AG04450 (cell line): Measurements from ENCODE around the gene COL19A1. TPM values are rescaled to one million over a fixed set of nuclear protein-coding genes. Genes with fewer than 3 reads are reported as not detected.

Experiments used
- CTCF ChIA-PET: fragments of 300-600, 350-600 bp; formaldehyde crosslinking; extraction: SDS; loops from one replicate; lab custom pipeline; 2022; ENCODE audit warnings: antibody characterized with exemption, inconsistent platforms; lab: Charles Lee
- POLR2A ChIA-PET: fragments of 350-600 bp; formaldehyde crosslinking; extraction: SDS; loops from one replicate; lab custom pipeline; 2021; ENCODE audit warnings: antibody characterized with exemption, inconsistent platforms; lab: Yijun Ruan, JAX
- DNase-seq: peaks from one replicate; pipeline ENCODE4 v3.0.0-alpha.2; 2011; ENCODE audit warnings: low read depth, low spot score
- H3K27ac ChIP-seq: one replicate; pipeline ENCODE4 v1.5.1; 2012; ENCODE audit warnings: low read depth, low read length, control low read depth
- H3K27me3 ChIP-seq: one replicate; pipeline ENCODE4 v1.6.0; 2012; ENCODE audit warnings: low read length; ENCODE audit not compliant: control insufficient read depth, insufficient read depth
- H3K4me3 ChIP-seq: 2 replicates; pipeline ENCODE4 v1.5.1; 2011; ENCODE audit warnings: mild to moderate bottlenecking, low read depth, low read length, control low read depth
- H3K9me3 ChIP-seq: 2 replicates; pipeline ENCODE4 v1.5.1; 2012; ENCODE audit warnings: low read length; ENCODE audit not compliant: control insufficient read depth, insufficient read depth
- CTCF ChIP-seq: IDR thresholded peaks from 2 replicates; pipeline ENCODE4 v1.5.1; 2011; ENCODE audit warnings: low read depth, low read length, control low read depth, inconsistent platforms
- polyA plus RNA-seq: library from polyadenylated mRNA; depleted of rRNA; stranded (reverse); fragments of >200 nt; gene quantifications from 2 replicates; pipeline ENCODE4 v1.2.3, GENCODE V29; 2011

The COL19A1 gene
- polyA plus RNA-seq, 1 experiment: 0.09 TPM

GRCh38 chr6:70130865-70131264, 264.5 kb downstream of the COL19A1 start:
- TF ChIP-seq CTCF: no peak
- Histone ChIP-seq H3K9me3 (no peaks in the 10 kb centered on the region), H3K4me3 (no peak overlapping the region), H3K27me3 (no peaks in the 10 kb centered on the region), H3K27ac (no peak overlapping the region)
- ChIA-PET CTCF (interaction anchor here (1.3 kb wide), 1 partner anchor 9 kb away, joined by 8 read pairs; no protein-coding TSS in a partner anchor), POLR2A (no interaction called here)
- DNase-seq: no peak

GRCh38 chr6:70131528-70131927, 265.2 kb downstream of the COL19A1 start:
- ChIA-PET POLR2A (no interaction called here), CTCF (interaction anchor here (1.3 kb wide), 1 partner anchor 8 kb away, joined by 8 read pairs; no protein-coding TSS in a partner anchor)
- Histone ChIP-seq H3K27ac (no peak overlapping the region), H3K9me3 (no peaks in the 10 kb centered on the region), H3K27me3 (no peaks in the 10 kb centered on the region), H3K4me3 (no peak overlapping the region)
- TF ChIP-seq CTCF: no peak
- DNase-seq: no peak

- CTCF ChIA-PET: no interaction called here
- no peaks in the 10 kb centered on the region for H3K27me3 ChIP-seq
- no peak for DNase-seq
- TF ChIP-seq CTCF: no peak
- H3K4me3 ChIP-seq: no peak overlapping the region
- H3K9me3 ChIP-seq: no peaks in the 10 kb centered on the region
- no peak overlapping the region for H3K27ac ChIP-seq
- POLR2A ChIA-PET: no interaction called here
Observed at GRCh38 chr6:70133246-70133645, 266.9 kb downstream of the COL19A1 start.

GRCh38 chr6:70134542-70134941, 268.2 kb downstream of the COL19A1 start:
- Histone ChIP-seq H3K27me3 (no peaks in the 10 kb centered on the region), H3K9me3 (no peaks in the 10 kb centered on the region), H3K4me3 (no peak overlapping the region), H3K27ac (no peak overlapping the region)
- CTCF ChIA-PET: no interaction called here
- TF ChIP-seq CTCF: no peak
- POLR2A ChIA-PET: no interaction called here
- DNase-seq: no peak

- TF ChIP-seq CTCF: no peak
- Histone ChIP-seq H3K27me3 (no peaks in the 10 kb centered on the region), H3K9me3 (no peaks in the 10 kb centered on the region), H3K27ac (no peak overlapping the region), H3K4me3 (no peak overlapping the region)
- CTCF ChIA-PET: no interaction called here
- DNase-seq: no peak
- POLR2A ChIA-PET: no interaction called here
Observed at GRCh38 chr6:70135219-70136160, 269.1 kb downstream of the COL19A1 start.
